Glutamatergic neuron (in vitro differentiated cells): ENCODE results near the gene CHST15. TPM values are rescaled to one million over a fixed set of nuclear protein-coding genes. Genes with fewer than 3 reads are reported as not detected.
"Not testable (repeated sequence)": the region's sequence is repeated elsewhere in the genome, so short reads cannot be mapped to it uniquely, and the experiment has no call there.

Source experiments
- DNase-seq: peaks from one replicate; pipeline ENCODE4 v3.0.0; 2022
- H3K27ac Mint-ChIP-seq: one replicate; pipeline ENCODE4 v1.8.0; 2020; ENCODE audit warnings: mild to moderate bottlenecking, mixed read lengths, inconsistent platforms; ENCODE audit not compliant: unreplicated experiment
- H3K27me3 Mint-ChIP-seq: one replicate; pipeline ENCODE4 v1.8.0; 2020; ENCODE audit warnings: mild to moderate bottlenecking, moderate library complexity, mixed read lengths, inconsistent platforms; ENCODE audit not compliant: unreplicated experiment
- H3K36me3 Mint-ChIP-seq: one replicate; pipeline ENCODE4 v1.8.0; 2020; ENCODE audit warnings: mild to moderate bottlenecking, mixed read lengths, inconsistent platforms; ENCODE audit not compliant: unreplicated experiment
- H3K4me1 Mint-ChIP-seq: one replicate; pipeline ENCODE4 v1.8.0; 2020; ENCODE audit warnings: mild to moderate bottlenecking, low read depth, mixed read lengths, inconsistent platforms; ENCODE audit not compliant: unreplicated experiment
- H3K4me3 Mint-ChIP-seq: one replicate; pipeline ENCODE4 v1.8.0; 2020; ENCODE audit warnings: mild to moderate bottlenecking, mixed read lengths, inconsistent platforms; ENCODE audit not compliant: unreplicated experiment
- H3K9me3 Mint-ChIP-seq: one replicate; pipeline ENCODE4 v1.8.0; 2020; ENCODE audit warnings: mild to moderate bottlenecking, moderate library complexity, mixed read lengths, inconsistent platforms; ENCODE audit not compliant: unreplicated experiment
- CTCF ChIP-seq: fragments of 200-600 bp; sonication (generic); IDR thresholded peaks from one replicate; pipeline ENCODE4 v1.5.0; 2021; ENCODE audit not compliant: partially characterized antibody, unreplicated experiment
- total RNA-seq: library from RNA; stranded (reverse); fragmentation: NEBNext Ultra II Directional; extraction: Animal tissue kit (Norgen Biotek cat#: 25700); gene quantifications from one replicate; pipeline ENCODE4 v1.2.1, GENCODE V29; 2021; ENCODE audit not compliant: unreplicated experiment

Gene CHST15
- total RNA-seq, 1 donor from 2014 or later, result 2.4 TPM

- TF ChIP-seq CTCF, result no peak
- H3K4me1 Mint-ChIP-seq, result peaks cover 3% of the 10 kb centered on the region
- no peak overlapping the region for H3K4me3 Mint-ChIP-seq
- peaks cover 7% of the 10 kb centered on the region for H3K9me3 Mint-ChIP-seq
- H3K36me3 Mint-ChIP-seq, result peaks cover 5% of the 10 kb centered on the region
- no peak for DNase-seq
- peaks cover 5% of the 10 kb centered on the region for H3K27me3 Mint-ChIP-seq
- H3K27ac Mint-ChIP-seq, result no peak overlapping the region
Observed at GRCh38 chr10:124100124-124100523, 6.7 kb upstream of the CHST15 start.

DNA sequence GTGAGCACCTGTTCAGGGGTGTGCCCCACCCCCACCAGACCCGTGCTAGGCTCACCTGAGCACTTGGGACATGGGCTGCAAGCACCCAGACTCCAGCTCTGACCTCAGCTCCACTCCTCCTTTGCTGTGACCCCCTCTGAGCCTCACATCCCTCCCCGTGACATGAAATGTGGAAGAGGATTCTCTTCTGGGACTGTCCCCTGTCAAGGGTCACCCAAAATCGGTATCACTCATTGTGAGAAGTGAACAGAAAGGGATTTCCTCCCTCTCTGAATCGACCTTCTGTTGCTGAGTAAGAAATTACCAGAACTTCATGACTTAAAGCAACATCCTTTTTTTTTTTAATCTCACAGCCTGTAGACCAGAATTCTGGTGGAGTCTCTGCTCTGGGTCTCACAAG, 6.2 kb upstream of the CHST15 start:
- no peak overlapping the region for H3K4me3 Mint-ChIP-seq
- H3K4me1 Mint-ChIP-seq, result peaks cover 8% of the 10 kb centered on the region
- peaks cover 7% of the 10 kb centered on the region for H3K9me3 Mint-ChIP-seq
- no peak for TF ChIP-seq CTCF
- H3K27me3 Mint-ChIP-seq, result peaks cover 6% of the 10 kb centered on the region
- H3K36me3 Mint-ChIP-seq, result peaks cover 5% of the 10 kb centered on the region
- no peak for DNase-seq
- no peak overlapping the region for H3K27ac Mint-ChIP-seq

DNA sequence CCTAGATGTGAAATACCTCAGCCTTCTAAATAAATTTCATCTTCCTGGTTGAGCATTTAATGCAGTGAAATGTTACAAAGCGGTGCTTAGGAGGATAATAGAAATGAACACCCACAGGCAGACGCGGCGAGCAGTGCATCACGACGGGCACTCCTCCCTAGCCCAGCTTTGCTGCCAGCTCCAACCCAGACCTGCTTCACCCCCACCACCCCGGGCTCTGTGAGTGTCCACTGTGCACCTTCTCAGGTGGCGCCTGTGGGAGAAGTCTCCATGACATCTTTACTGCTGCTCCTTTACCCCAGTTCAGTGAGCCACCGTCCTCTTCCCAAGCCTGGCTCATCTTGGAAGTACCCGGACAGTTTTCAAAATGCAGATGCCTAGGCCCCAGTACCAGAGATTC, 5.2 kb upstream of the CHST15 start:
- H3K36me3 Mint-ChIP-seq, result no peaks in the 10 kb centered on the region
- no peak overlapping the region for H3K27ac Mint-ChIP-seq
- H3K4me3 Mint-ChIP-seq, result no peak overlapping the region
- DNase-seq, result no peak
- H3K27me3 Mint-ChIP-seq, result peaks cover 9% of the 10 kb centered on the region
- H3K9me3 Mint-ChIP-seq, result peaks cover 6% of the 10 kb centered on the region
- TF ChIP-seq CTCF, result no peak
- H3K4me1 Mint-ChIP-seq, result peaks cover 10% of the 10 kb centered on the region

DNA sequence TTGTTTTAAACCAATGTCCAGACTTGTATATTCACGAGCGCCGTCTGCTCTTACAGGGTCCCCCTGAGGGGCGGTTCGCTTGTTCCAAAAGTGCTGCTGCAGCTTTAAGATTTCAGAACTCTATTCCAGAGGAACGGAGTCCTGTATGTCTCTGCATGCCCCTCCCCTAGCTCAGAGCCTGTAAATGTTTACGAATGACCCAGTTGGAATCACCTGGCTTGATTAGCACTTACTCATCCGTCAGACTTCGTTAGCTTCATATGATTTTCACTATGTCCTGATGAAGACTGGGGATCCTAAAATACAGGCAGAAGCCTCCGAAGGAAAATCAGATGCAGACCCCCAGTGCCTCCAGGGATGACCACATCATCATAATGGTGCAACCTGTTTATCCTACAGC, 4.5 kb upstream of the CHST15 start:
- no peak for TF ChIP-seq CTCF
- Mint-ChIP-seq H3K27ac (no peak overlapping the region), H3K4me3 (no peak overlapping the region), H3K36me3 (no peaks in the 10 kb centered on the region), H3K9me3 (peaks cover 6% of the 10 kb centered on the region), H3K27me3 (peaks cover 9% of the 10 kb centered on the region), H3K4me1 (peaks cover 10% of the 10 kb centered on the region)
- DNase-seq, result no peak

- peaks cover 11% of the 10 kb centered on the region for H3K27me3 Mint-ChIP-seq
- TF ChIP-seq CTCF, result no peak
- H3K36me3 Mint-ChIP-seq, result no peaks in the 10 kb centered on the region
- DNase-seq, result no peak
- no peak overlapping the region for H3K27ac Mint-ChIP-seq
- peaks cover 6% of the 10 kb centered on the region for H3K9me3 Mint-ChIP-seq
- H3K4me3 Mint-ChIP-seq, result no peak overlapping the region
- peaks cover 10% of the 10 kb centered on the region for H3K4me1 Mint-ChIP-seq
Observed at GRCh38 chr10:124096494-124096893, 3.1 kb upstream of the CHST15 start.

- DNase-seq, H3K9me3 Mint-ChIP-seq, H3K4me3 Mint-ChIP-seq, H3K27ac Mint-ChIP-seq, H3K36me3 Mint-ChIP-seq: not testable (repeated sequence)
- Mint-ChIP-seq H3K4me1 (peaks cover 12% of the 10 kb centered on the region), H3K27me3 (peaks cover 16% of the 10 kb centered on the region)
Observed at GRCh38 chr10:124095801-124096200, 2.4 kb upstream of the CHST15 start.
